ENCODE measurements around the gene PRKAG1. TPM values are rescaled to one million over a fixed set of nuclear protein-coding genes. Genes with fewer than 3 reads are reported as not detected.

Gene PRKAG1
- total RNA-seq, 2 donors from 2014 or later = 63.4 to 70.3 TPM

DNA sequence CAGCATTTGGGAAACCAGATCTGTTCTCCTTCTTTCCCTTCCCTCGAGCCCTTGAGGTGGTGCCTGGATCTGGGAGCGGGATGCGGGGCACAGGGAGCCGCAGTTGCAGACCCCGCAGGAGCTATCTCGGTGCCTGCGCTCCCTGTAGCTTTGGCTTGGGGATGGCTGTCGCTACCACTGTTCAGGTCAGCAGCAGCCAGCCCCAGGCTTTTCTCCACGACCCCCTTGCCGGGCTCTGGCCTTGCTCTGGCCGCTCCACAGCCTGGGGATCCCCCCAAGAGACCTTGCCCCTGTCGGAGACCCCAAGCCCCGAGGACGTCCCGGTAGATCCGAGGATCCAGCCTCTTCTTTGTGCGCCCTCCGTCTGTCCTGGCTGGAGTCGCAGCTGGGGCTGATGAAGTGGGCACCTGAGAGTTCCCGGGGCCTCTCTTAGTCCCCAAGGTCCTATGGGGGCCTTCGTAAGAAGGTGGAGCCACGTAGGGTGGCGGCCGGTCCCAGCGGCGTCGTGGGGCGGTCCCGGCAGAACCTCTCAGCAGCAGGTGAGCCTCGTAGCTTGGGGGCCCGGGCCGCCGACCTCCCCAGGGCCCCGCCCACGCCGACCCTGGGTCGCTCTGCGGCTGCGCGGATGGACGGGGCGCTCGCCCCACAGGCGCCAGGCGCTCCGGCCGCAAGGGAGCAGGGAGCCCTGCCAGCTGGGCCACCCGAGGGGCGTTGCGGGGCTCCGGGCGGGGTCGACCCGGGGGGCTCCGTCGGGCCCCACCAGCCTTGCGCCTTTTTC, 20.7 kb downstream of the PRKAG1 start:
- no peak for DNase-seq (ENCODE audit: low spot score)
- Mint-ChIP-seq H3K4me1 (ENCODE audit: low read depth in 2 of 2) (peaks cover 37 to 46% of the 10 kb centered on the region in 2 donors), H3K27ac (no peak overlapping the region), H3K27me3 (peaks cover 43 to 45% of the 10 kb centered on the region in 2 donors), H3K9me3 (no peaks in the 10 kb centered on the region), H3K36me3 (peaks cover 17% of the 10 kb centered on the region), H3K4me3 (peak overlapping the region; percentile 56)
- ATAC-seq = peak; percentile 46 to 66

DNA sequence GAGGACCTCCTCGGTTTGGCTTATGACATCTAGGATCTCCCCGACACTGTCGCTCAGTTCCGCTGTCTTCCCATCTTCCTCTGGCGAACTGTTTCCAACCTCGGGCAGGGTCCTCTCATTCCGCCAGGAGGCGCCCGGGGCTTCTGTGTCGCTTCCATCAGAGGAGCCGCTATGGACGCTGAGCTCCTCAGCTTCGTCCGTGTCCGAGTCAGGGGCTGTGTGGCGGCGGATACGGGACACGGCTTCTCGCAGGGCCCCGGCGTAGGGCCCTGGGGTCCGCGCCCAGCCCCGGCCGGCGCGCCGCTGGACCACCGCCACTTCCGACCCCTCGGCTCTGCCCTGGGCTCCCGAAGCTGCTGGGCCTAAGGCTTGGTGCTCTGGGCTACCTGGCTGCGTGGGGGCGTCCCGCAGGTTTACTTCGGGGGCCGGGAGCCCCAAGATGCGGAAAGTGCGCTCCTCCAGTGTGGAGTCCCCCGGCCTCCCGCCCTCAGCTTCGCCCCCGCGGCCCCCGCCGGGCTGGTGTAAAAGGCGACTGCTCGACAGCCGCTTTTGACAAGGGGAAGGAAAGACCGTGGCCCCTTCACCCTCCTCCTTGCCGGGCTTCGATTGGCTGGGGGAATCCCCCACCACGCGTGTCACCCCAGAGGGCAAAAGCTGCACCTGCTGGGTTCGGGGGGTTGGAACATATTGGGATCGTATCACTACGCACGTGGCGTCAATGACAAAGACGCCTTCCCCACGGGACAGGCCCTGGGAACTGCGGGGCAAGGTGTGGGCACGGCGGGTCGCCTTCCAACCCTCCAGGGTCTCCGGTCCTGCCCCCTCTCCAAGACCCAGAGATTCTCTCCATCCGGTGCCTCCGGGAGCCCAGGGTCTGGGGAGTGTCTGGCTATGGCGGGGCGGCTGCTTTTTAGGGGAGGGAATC, 21.5 kb downstream of the PRKAG1 start:
- H3K27ac Mint-ChIP-seq = no peak overlapping the region

DNA sequence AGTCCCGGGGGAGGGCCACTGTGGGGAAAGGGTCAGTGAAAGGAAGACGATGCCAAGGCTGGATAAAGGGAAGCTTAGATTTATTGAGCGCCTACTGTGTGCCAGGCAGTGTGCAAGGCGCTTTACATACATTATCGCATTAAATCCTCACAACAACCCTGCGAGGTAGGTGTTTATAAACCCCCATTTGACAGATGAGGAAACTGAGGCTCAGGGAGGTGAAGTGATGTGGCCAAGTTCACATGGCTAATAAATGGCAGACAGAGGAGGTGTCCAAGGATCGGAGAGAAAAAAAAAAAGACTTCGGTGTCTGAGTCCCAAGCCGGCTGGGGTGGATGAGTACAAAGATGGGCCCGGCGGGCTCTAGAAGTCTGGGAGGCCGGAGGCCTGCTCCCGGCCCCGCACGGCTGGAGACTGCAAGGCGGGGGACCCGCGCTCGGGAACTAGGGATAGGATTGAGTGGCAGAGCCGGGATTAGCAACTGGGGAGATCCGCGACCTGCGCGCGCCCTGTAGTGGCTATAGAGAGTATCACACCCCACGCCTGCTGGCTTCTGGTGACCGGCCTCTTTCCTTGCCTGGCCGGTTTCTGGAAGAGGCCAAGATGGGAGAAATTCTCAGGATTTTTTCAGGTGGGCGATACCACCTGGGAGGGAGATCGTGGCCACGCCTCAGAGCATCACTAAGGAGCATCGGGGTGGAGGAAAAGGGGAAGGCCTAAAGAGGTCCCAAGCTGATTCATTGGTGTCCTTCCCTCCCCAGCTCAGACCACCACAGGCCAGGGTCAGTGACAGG, 23.3 kb downstream of the PRKAG1 start:
- Mint-ChIP-seq H3K27me3 (peaks cover 37% of the 10 kb centered on the region in 2 donors), H3K36me3 (no peaks in the 10 kb centered on the region), H3K4me1 (ENCODE audit: low read depth in 2 of 2) (peaks cover 30 to 36% of the 10 kb centered on the region in 2 donors), H3K27ac (no peak overlapping the region), H3K4me3 (peak overlapping the region; percentile 26), H3K9me3 (no peaks in the 10 kb centered on the region)
- ATAC-seq (peak in 1 of 2 donors; percentile 72), DNase-seq (ENCODE audit: low spot score) (peak; percentile 64)

More for the DNA sequence above, 21.5 kb downstream of the PRKAG1 start:
- H3K27me3 Mint-ChIP-seq = peaks cover 38 to 45% of the 10 kb centered on the region in 2 donors
- peak overlapping the region; percentile 56 for H3K4me3 Mint-ChIP-seq
- ATAC-seq (peak; percentile 41 to 61), DNase-seq (ENCODE audit: low spot score) (peak; percentile 73)
- H3K36me3 Mint-ChIP-seq = peaks cover 10% of the 10 kb centered on the region
- H3K4me1 Mint-ChIP-seq (ENCODE audit: low read depth in 2 of 2) = peaks cover 34 to 42% of the 10 kb centered on the region in 2 donors
- H3K9me3 Mint-ChIP-seq = no peaks in the 10 kb centered on the region

DNA sequence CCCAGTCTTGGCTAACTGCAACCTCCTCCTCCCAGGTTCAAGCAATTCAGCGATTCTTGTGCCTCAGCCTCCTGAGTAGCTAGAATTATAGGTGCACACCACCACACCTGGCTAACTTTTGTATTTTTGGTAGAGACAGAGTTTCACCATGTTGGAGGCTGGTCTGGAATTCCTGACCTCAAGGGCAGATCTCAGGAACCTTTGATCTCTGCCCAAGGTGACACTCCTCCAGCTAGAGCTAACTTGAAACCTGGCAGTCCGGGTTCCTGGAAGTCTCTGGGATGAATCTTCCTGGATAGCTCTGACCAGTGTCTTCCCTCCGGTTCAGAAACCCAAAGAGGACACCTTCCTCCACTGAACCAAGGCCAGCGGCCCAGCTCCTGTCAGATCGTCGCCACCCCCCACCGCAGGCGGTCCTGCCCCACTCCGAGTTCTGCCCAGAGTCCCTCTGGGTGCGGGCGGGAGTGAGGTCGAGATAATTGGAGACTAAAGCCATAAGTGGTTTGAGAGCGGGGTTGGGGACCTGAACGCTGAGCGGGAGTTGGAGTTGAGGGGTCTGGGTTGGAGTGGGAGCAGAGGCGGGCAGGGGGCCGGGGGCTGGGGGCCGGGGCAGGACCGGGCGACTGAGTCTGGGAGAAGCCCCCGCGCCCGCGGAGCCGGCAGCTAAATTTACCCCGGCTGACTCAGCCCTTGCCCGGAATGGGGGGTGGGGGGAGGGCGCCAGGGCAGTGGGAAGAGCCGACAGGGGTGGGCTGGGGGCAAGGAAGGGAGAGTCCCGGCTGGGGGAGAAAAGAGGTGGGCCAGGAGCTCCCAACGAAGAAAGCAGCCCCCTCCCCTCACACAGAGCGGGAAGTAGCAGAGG, 24.1 kb downstream of the PRKAG1 start:
- H3K4me1 Mint-ChIP-seq (ENCODE audit: low read depth in 2 of 2) = peaks cover 21 to 27% of the 10 kb centered on the region in 2 donors
- H3K27me3 Mint-ChIP-seq = peaks cover 36 to 37% of the 10 kb centered on the region in 2 donors
- no peak for DNase-seq (ENCODE audit: low spot score)

DNA sequence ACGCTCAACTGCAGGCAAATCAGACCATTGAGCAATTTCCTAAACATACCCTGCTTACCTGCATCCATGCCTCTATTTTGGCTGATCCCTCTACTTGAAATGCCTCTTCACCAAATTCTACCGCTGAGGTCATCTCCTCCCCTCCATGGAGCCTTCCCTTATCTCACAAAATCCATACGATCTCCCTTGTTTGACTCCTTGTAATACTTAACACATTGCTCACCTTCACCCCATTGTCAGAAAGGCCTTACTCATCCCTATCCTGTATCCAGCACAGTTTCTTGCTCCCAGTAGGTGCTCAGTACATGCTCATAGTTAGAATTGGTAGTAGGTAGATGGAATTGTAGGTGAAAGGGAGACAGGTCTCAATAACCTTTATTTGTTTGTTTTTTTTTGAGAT, 24.8 kb downstream of the PRKAG1 start:
- no peaks in the 10 kb centered on the region for H3K9me3 Mint-ChIP-seq
- no peaks in the 10 kb centered on the region for H3K36me3 Mint-ChIP-seq
- DNase-seq (ENCODE audit: low spot score) (no peak), ATAC-seq (no peak)
- no peak overlapping the region for H3K4me3 Mint-ChIP-seq
- H3K27me3 Mint-ChIP-seq = peaks cover 40 to 41% of the 10 kb centered on the region in 2 donors
- no peak overlapping the region for H3K27ac Mint-ChIP-seq
- H3K4me1 Mint-ChIP-seq (ENCODE audit: low read depth in 2 of 2) = peaks cover 19 to 27% of the 10 kb centered on the region in 2 donors

More for the DNA sequence above, 24.1 kb downstream of the PRKAG1 start:
- H3K27ac Mint-ChIP-seq = no peak overlapping the region
- no peaks in the 10 kb centered on the region for H3K36me3 Mint-ChIP-seq
- no peak overlapping the region for H3K4me3 Mint-ChIP-seq
- H3K9me3 Mint-ChIP-seq = no peaks in the 10 kb centered on the region
- no peak for ATAC-seq

DNA sequence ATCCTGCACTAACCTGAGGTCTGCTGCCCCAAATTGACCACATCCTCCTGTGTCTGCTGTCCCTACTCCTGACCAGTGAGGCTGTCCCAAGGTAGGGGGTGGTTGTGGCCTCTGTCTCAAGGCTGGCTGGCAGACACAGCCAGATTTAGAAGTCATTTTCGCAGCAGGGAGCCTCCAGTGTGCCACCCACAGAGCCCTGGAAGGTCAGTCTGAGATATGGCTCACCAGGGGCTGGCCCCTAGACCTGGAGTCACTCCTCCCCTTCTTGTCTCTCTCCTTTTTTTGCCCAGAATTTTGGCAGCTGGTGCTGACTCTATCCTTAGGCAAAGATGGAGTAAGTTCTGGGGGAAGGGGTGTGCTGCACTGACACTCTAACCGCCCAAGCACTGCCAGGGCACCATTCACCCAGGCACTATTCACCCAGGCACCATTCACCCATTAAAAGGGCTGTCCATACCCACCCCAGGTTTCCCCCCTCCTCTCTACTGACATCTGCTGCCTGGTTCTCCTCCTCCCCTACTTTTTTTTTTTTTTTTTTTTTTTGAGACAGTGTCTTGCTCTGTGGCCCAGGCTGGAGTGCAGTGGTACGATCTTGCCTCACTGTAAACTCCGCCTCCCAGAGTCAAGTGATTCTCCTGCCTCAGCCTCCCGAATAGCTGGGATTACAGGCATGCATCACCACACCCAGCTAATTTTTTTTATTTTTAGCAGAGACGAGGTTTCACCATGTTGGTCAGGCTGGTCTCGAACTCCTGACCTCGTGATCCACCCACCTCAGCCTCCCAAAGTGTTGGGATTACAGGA, 27.1 kb downstream of the PRKAG1 start:
- DNase-seq (ENCODE audit: low spot score) (no peak), ATAC-seq (no peak)
- Mint-ChIP-seq H3K4me3 (no peak overlapping the region), H3K9me3 (no peaks in the 10 kb centered on the region), H3K36me3 (no peaks in the 10 kb centered on the region), H3K27me3 (peaks cover 38 to 52% of the 10 kb centered on the region in 2 donors), H3K27ac (no peak overlapping the region), H3K4me1 (ENCODE audit: low read depth in 2 of 2) (peaks cover 23 to 25% of the 10 kb centered on the region in 2 donors)

DNA sequence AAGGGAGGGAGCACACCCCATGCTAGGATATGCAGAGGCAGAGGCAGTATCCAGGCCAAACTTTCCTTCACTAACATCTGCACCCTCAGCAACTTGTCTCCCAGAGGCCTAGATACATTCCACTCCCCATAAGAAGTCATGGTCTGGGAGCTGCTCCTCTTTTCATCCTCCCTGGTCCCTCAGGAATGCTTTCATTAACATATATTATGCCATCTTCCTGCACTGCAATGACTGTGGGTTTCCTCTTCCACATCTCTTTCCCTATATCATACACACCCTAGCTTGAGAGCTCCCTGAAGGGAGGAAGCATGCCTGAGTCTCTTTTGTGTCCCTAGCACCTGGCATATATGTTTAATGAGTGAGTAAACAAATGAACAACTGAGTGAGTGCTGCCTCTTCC, 28.0 kb downstream of the PRKAG1 start:
- H3K4me1 Mint-ChIP-seq (ENCODE audit: low read depth in 2 of 2) = peaks cover 15 to 21% of the 10 kb centered on the region in 2 donors
- H3K4me3 Mint-ChIP-seq = no peak overlapping the region
- H3K9me3 Mint-ChIP-seq = no peaks in the 10 kb centered on the region
- H3K27ac Mint-ChIP-seq = no peak overlapping the region
- DNase-seq (ENCODE audit: low spot score) = no peak
- H3K27me3 Mint-ChIP-seq = peaks cover 39 to 50% of the 10 kb centered on the region in 2 donors
- ATAC-seq = no peak
- H3K36me3 Mint-ChIP-seq = no peaks in the 10 kb centered on the region

DNA sequence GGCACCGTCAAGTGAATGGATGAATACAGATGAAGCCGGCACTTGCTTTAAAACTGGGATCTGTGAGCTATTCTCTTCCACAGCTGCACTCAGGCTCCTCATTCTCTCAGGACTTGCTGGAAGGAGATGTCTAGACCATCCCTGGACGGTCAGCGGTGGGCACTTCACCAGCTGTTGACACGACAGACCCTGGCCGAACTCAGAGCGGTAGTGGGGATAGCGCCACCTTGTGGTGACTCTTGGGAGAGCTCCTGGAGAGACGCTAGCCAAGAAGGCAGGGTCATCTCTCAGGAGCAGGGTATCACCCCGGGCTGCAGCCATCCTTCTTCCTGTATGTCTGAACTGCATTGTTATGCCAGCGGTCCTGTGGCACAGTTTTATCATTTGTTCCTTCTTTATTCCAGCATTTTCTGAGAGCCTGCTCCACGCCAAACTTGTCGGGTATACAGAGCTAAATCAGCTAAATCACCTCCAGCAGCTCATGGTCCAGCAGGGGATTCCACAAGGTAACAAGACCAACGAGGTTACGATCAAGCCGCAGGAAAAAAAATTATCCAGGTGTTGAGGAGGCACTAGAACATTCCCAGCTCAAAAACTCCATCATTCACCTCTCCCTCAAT, 30.4 kb downstream of the PRKAG1 start:
- H3K4me1 Mint-ChIP-seq (ENCODE audit: low read depth in 2 of 2) = peaks cover 10 to 12% of the 10 kb centered on the region in 2 donors

DNA sequence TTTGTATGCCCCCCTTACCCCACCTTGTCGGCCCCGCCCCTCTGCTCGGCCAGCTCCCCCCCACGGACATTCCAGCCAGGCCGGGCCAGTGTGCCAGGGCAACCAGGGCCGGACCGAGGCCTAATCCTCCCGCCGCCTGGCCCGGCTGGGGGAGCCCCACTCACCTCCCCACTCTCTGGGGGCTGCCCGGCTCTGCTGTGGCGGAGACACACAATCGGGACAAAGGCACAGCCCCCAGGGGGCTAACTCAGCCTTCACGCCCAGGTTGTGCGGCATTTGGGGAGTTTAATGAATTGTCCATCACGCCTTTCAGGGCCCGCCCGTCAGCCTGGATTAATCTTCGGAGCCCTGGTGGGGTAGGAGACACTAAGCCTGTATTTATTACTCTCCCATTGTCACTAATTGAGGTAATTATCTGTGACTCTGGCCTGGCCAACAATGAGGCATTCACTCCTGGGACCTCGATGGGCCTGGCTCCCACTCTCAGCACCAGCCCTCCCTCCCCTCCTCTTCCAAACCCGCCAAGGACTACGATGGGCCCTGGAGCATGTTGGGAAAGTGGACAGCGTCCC, 31.8 kb downstream of the PRKAG1 start:
- ATAC-seq (no peak), DNase-seq (ENCODE audit: low spot score) (no peak)
- Mint-ChIP-seq H3K9me3 (no peaks in the 10 kb centered on the region), H3K27me3 (peaks cover 43 to 46% of the 10 kb centered on the region in 2 donors), H3K4me3 (no peak overlapping the region), H3K36me3 (no peaks in the 10 kb centered on the region), H3K27ac (no peak overlapping the region), H3K4me1 (ENCODE audit: low read depth in 2 of 2) (peaks cover 19% of the 10 kb centered on the region in 2 donors)

More for the DNA sequence above, 30.4 kb downstream of the PRKAG1 start:
- Mint-ChIP-seq H3K36me3 (no peaks in the 10 kb centered on the region), H3K27me3 (peaks cover 33 to 37% of the 10 kb centered on the region in 2 donors), H3K27ac (no peak overlapping the region), H3K4me3 (no peak overlapping the region), H3K9me3 (no peaks in the 10 kb centered on the region)
- peak; percentile 71 to 83 for ATAC-seq
- peak; percentile 74 for DNase-seq (ENCODE audit: low spot score)

DNA sequence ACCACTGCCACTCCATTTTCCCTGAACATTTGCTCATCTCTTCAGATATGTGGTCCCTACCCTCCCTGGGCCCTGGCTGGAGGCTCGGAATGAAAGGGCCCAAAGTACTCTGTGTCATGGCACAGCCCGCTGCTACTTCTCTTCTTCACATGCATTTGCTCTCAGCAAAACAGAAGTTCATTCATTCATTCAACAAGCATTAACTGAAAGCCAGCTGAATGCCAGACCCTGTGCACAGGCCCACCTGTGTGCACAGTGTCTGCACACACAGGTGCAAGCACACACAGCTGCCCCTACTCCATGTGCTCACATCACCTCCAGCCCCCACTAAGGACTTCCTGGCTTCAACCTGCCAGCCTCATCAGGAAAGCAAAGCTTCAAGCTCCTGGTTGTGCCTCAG, 32.7 kb downstream of the PRKAG1 start:
- no peak for ATAC-seq
- Mint-ChIP-seq H3K4me3 (no peak overlapping the region), H3K36me3 (no peaks in the 10 kb centered on the region), H3K9me3 (no peaks in the 10 kb centered on the region), H3K27me3 (peaks cover 49 to 51% of the 10 kb centered on the region in 2 donors), H3K27ac (peak overlapping the region in 1 of 2 donors; percentile 48), H3K4me1 (ENCODE audit: low read depth in 2 of 2) (peaks cover 25 to 26% of the 10 kb centered on the region in 2 donors)
- DNase-seq (ENCODE audit: low spot score) = no peak

DNA sequence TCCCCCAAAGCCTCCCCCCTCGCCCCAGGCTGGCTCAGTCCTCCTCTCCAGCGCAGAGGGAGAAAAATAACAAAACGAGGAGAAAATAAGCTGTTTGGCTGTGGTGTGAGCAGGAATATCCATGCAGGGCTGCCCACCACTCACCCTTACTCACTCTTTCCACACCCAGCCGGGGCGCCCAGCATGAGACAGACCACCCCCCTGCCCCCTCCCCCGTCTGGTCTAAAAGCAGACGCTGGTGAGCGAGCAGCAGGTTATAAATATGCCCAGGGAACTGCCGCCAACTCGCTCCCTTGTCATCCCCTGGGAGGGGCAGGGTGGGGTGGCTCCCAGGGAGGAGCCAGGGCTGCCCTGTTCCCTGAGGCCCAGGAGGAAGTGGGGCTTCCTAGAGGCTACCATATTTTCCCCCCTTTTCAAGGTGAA, 33.1 kb downstream of the PRKAG1 start:
- ATAC-seq = no peak
- Mint-ChIP-seq H3K4me1 (ENCODE audit: low read depth in 2 of 2) (peaks cover 28% of the 10 kb centered on the region in 2 donors), H3K27me3 (peaks cover 49% of the 10 kb centered on the region in 2 donors), H3K9me3 (no peaks in the 10 kb centered on the region), H3K27ac (peak overlapping the region in 1 of 2 donors; percentile 48), H3K36me3 (no peaks in the 10 kb centered on the region), H3K4me3 (no peak overlapping the region)
- DNase-seq (ENCODE audit: low spot score) = no peak

Data from natural killer cell treated with Interleukin-12 subunit alpha and Interleukin-12 subunit beta and Interleukin-15 and Interleukin-18, amount 100 ng/mL, for 72 hours (primary cell).